DMS114 treated with DMSO at 0.1 percent for 48 hours (cell line): Measurements from ENCODE around the gene PHF12.

Experiments
- DNase-seq: peaks from one replicate; lab custom pipeline; 2025; ENCODE audit not compliant: unreplicated experiment; lab: John Stamatoyannopoulos, UW

PHF12 gene

GRCh38 chr17:28975646-28976045, 24.3 kb upstream of the PHF12 start:
- no peak for DNase-seq

DNA sequence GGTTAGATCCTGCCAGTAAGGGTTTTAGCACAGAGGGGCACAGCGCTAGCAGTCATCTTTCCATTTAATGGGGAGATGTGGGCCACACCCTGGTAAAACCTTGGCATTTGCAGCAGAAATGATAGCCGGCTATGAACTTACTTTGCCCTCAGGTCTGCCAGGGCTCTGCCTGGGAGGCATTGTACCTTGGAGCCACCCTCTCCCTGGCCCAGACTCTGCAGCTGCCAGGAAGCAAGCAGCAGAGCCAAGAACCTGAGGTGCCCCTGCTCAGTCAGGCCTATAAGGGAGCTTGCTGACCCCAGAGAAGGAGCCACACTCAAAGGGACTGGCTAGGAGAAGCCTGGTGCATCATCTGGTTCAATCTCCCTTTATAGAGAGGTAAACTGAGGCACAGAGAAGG, 23.7 kb upstream of the PHF12 start:
- DNase-seq = no peak

- DNase-seq = no peak
These were observed 23.1 kb upstream of the PHF12 start for GRCh38 chr17:28974451-28974850.

DNA sequence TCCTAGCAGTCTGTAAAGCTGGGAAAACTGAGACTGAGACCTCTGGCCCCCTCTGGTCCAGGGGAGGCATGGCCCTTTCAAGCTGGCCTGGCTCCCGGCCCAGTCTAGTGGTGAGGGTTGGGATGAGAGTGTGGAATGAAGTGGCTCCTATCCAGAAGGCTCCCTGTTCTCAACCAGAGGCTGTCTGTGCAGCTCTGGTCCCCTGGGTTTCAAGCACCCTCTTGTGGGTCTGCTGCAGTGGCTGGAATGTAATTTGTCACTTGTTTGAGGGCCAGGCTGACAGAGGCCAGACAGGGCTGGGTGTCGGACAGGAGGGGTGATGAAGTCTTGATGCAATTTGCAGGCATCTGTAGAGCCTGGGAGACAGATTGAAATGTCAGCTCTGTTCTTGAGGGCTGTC, 22.1 kb upstream of the PHF12 start:
- DNase-seq = no peak

- no peak for DNase-seq
These were observed 21.1 kb upstream of the PHF12 start for GRCh38 chr17:28972437-28972836.

DNA sequence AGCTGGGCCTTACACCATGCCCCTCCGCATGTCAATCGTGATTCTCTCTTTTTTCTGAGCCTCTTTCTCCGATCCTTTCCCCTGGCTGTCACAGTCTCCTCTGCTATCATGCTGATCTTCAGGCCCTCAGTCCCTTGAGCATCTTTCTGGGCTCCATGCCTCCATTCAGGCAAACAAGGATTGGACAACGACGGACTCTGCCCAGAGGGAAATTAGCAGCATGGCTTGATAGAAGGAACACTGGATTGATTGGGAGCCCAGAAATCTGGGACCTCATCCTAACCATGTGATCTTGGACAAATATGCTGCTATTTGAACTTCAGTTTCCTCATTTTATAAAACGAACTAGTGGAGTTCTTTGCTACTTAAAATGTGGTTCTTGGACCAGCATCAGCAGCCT, 19.6 kb upstream of the PHF12 start:
- no peak for DNase-seq

GRCh38 chr17:28969706-28970393, 18.5 kb upstream of the PHF12 start:
- no peak for DNase-seq

GRCh38 chr17:28968914-28969295, 17.6 kb upstream of the PHF12 start:
- DNase-seq = no peak

DNA sequence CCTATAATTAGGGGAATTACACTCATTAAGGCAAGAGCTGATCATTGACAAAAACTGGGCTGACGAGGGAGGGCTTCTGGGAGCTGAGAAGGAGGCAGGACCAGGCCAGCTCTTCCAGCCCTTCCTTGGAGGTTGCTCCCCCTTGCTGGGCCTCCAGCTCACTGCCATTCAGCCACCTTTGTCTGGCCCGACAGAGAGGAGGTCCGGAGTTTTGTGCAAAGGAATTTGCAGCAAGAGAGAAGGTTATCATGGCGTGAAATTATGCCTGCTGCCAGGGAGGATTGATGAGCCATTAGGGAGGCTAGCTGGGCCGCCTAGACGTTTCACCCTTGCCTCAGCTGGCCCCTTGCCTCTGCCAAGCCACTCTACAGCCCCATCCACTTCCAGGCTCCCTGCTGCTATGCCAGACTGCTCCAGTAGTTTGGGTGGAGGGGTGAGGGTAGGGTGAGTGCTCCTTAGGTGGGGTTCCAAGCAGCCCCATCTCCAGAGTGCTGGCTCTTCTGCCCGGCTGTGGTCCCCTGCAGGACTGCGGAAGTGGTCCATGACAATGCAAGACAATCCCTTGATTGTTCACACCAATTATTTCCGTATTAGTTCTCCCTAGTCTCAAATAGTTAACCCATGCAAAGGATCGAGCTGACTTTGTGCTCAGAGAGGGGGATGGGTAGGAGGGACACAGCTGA, 17.1 kb upstream of the PHF12 start:
- DNase-seq = no peak

- DNase-seq = no peak
These were observed 16.2 kb upstream of the PHF12 start for GRCh38 chr17:28967221-28968135.

- DNase-seq = no peak
These were observed 12.5 kb upstream of the PHF12 start for GRCh38 chr17:28963841-28964240.

GRCh38 chr17:28963055-28963611, 11.8 kb upstream of the PHF12 start:
- DNase-seq = no peak

DNA sequence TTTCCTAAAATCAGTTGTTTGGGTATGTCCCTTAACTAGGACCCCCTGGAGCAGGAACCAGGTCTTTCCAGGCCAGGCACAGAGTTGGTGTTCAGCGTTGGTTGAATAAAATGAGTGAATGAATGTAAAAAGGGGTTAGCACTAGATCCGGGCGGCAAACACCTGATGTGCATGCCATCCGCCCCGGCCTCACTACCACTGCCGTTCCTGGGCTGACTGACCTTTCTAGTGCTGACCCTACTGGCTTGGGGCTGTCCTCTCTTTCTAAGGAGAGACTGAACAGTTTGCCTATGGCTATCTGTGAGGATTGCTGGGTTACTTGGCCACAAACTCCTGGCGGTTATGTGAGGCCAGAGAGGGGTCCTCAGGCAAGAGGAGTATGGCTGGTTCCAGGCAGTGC, 10.1 kb upstream of the PHF12 start:
- DNase-seq = no peak

DNA sequence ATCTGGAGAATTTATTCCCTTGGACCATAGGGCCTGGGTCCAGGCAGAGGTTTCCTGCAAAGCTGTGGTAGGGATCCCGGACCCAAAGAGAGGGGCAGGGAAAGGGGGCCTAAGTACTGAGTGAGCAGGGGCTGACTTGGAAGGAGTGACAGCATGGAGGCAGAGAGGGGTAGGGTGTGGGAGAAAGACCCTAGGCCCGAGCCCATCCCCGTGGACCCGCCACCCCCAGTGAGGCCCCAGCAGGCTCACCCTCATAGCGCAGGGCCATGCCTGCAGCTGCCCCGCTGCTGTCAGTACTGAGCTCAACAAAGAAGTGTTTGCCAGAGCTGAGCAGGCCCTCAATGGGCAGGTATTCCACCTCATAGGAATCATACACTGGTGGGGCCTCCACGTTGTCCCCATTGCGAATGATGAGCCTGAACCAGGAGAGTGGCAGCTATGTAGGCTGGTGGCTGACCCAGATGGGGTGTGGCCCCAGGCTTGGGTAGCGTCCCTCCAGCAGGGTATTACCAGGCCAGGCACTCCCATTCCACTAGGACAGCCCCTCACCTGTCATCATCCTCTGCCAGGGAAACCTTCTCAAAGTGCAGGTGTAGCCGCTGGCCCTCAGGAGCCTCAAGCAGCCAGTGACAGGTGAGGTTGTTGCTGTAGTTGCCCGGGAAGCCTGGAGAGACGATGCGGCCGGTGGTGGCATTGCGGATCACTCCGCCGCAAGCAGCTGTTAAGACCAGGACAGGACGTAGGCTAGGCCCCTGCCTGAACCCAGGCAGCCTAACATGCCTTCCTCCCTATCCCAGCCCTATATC, 9.1 kb upstream of the PHF12 start:
- no peak for DNase-seq

GRCh38 chr17:28959471-28959871, 8.2 kb upstream of the PHF12 start:
- no peak for DNase-seq

GRCh38 chr17:28958820-28959455, 7.6 kb upstream of the PHF12 start:
- no peak for DNase-seq

GRCh38 chr17:28957992-28958355, 6.7 kb upstream of the PHF12 start:
- DNase-seq = no peak

DNA sequence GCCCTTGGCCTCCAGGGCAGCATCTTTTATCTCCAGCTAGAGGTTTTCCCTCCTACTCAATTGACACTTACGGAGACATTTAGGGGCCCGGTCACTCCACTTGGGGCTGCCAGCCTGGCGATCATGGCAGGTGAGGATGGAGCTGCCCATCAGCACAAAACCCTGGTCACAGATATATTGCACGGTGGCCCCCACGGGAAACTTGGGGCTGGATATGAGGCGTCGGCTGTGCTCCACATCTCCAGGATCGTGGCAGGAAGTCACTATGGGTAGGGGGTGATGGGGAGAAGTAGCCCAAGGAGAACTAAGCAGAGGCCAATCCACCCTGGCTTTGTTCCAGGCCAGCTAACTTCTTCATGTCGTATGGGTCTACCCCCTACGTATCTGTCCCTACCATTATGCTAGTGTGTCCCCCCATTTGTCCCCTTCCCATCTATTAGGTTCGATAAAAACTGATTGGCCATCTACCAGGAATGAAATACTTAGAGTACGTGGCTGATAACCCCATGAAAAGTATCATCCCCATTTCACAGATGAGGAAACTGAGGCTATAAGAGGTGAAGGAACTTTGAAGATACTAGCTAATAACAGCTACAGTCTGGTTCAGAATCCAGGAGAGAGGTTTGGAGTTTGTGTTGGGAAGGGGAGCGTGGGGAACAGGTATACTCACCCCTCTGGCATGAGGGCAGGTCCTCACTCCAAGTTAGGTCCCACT, 6.1 kb upstream of the PHF12 start:
- no peak for DNase-seq

- no peak for DNase-seq
These were observed 5.5 kb upstream of the PHF12 start for GRCh38 chr17:28956861-28957260.

- DNase-seq = no peak
These were observed 4.8 kb upstream of the PHF12 start for GRCh38 chr17:28956112-28956511.
